A549 (cell line): ENCODE data around the gene TOP3B. TPM values are rescaled to one million over a fixed set of nuclear protein-coding genes. Genes with fewer than 3 reads are reported as not detected.

Experiments used
- ATAC-seq, 2 experiments: fragments of 200-7000 bp in 1 of 2; fragments of >200 bp in 1 of 2; cut with Nextera tagmentation in 1 of 2; cut with Tn5 transposase in 1 of 2; 3 replicates each; pipeline versions ENCODE4 v1.8.0 to v1.9.1; 2018 to 2020; ENCODE audit warnings: mild to moderate bottlenecking in 1 of 2, moderate library complexity in 1 of 2
- CTCF ChIA-PET: fragments of 300-600 bp; sonication (Branson Sonifier 250); formaldehyde crosslinking; extraction: SDS; loops from one replicate; lab custom pipeline; 2021; ENCODE audit warnings: antibody characterized with exemption, inconsistent platforms; lab: Yijun Ruan, JAX
- POLR2A ChIA-PET: fragments of 350-600 bp; formaldehyde crosslinking; extraction: SDS; loops from one replicate; lab custom pipeline; 2021; ENCODE audit warnings: antibody characterized with exemption, inconsistent platforms; lab: Yijun Ruan, JAX
- DNase-seq, 2 experiments: peaks; one replicate each; pipeline versions ENCODE4 v3.0.0 to v3.0.0-alpha.2; 2011 to 2016; ENCODE audit warnings: low read depth in 1 of 2, low spot score in 1 of 2
- FAIRE-seq: peaks from 2 replicates; lab custom pipeline; 2011; peaks lifted over from hg19 to GRCh38; lab: Jason Lieb, UNC
- H3K27ac ChIP-seq, 2 experiments: fragments of >200 bp; sonication (Bioruptor Twin); formaldehyde crosslinking; 3 replicates each; pipeline ENCODE4 v1.5.1; 2016 to 2017
- H3K4me1 ChIP-seq: fragments of >200 bp; sonication (Bioruptor Twin); formaldehyde crosslinking; 3 replicates; pipeline ENCODE4 v1.6.1; 2016
- H3K4me2 ChIP-seq: fragments of >200 bp; sonication (Bioruptor Twin); formaldehyde crosslinking; 3 replicates; pipeline ENCODE4 v1.6.1; 2016
- H3K4me3 ChIP-seq: fragments of >200 bp; sonication (Bioruptor Twin); formaldehyde crosslinking; 3 replicates; pipeline ENCODE4 v1.5.1; 2016
- H3K9me3 ChIP-seq: fragments of >200 bp; sonication (Bioruptor Twin); formaldehyde crosslinking; 3 replicates; pipeline ENCODE4 v1.6.1; 2016
- CHD4 ChIP-seq: fragments of 200-600 bp; sonication (generic); IDR thresholded peaks from 2 replicates; pipeline ENCODE4 v1.6.1; 2016; ENCODE audit warnings: antibody characterized with exemption, mild to moderate bottlenecking, borderline replicate concordance
- E2F6 ChIP-seq: IDR thresholded peaks from 2 replicates; pipeline ENCODE4 v1.6.1; 2012; ENCODE audit warnings: low read depth, borderline replicate concordance
- EHF ChIP-seq: fragments of 250-450 bp; sonication (Bioruptor Pico); IDR thresholded peaks from 2 replicates; pipeline ENCODE4 v1.5.0; 2020; ENCODE audit warnings: mild to moderate bottlenecking
- EHMT2 ChIP-seq: fragments of 200-600 bp; sonication (generic); IDR thresholded peaks from 2 replicates; pipeline ENCODE4 v1.6.1; 2016; ENCODE audit warnings: antibody characterized with exemption, low read depth, mild to moderate bottlenecking, moderate library complexity
- ELK1 ChIP-seq: fragments of 150-350 bp; IDR thresholded peaks from 2 replicates; pipeline ENCODE4 v1.6.1; 2014; ENCODE audit warnings: low read depth, mild to moderate bottlenecking, low read length
- FOSL2 ChIP-seq, 2 experiments: fragments of 450-650 bp in 1 of 2; fragments of >200 bp in 1 of 2; sonication (Bioruptor Twin) in 1 of 2; formaldehyde crosslinking; IDR thresholded peaks; 2 replicates each; pipeline versions ENCODE4 v1.5.0 to v1.6.1; 2016 to 2020; ENCODE audit warnings: mild to moderate bottlenecking in 1 of 2, moderate library complexity in 1 of 2
- GATA3 ChIP-seq: IDR thresholded peaks from 2 replicates; pipeline ENCODE4 v1.6.1; 2012; ENCODE audit warnings: borderline replicate concordance
- HDAC2 ChIP-seq: fragments of 200-600 bp; sonication (generic); IDR thresholded peaks from 2 replicates; pipeline ENCODE4 v1.6.1; 2016
- HOXA7 ChIP-seq: fragments of 250-450 bp; sonication (Bioruptor Pico); IDR thresholded peaks from 2 replicates; pipeline ENCODE4 v1.5.0; 2020; ENCODE audit warnings: mild to moderate bottlenecking, moderate library complexity
- HOXB5 ChIP-seq: fragments of 250-450 bp; sonication (Bioruptor Pico); IDR thresholded peaks from 2 replicates; pipeline ENCODE4 v1.5.0; 2020; ENCODE audit warnings: mild to moderate bottlenecking, moderate library complexity
- JUN ChIP-seq, 2 experiments: fragments of >200 bp; sonication (Bioruptor Twin); formaldehyde crosslinking; IDR thresholded peaks; 2 replicates in 1 of 2; 3 replicates in 1 of 2; pipeline ENCODE4 v1.6.1; 2016 to 2017
- MYC ChIP-seq: IDR thresholded peaks from 2 replicates; pipeline ENCODE4 v1.6.1; 2012; ENCODE audit warnings: mild to moderate bottlenecking, inconsistent platforms, low read length, improper control_type of control experiment, borderline replicate concordance
- PHF8 ChIP-seq: fragments of 200-600 bp; sonication (generic); IDR thresholded peaks from 2 replicates; pipeline ENCODE4 v1.6.1; 2016; ENCODE audit warnings: low read depth, mild to moderate bottlenecking, antibody characterized with exemption, moderate library complexity, borderline replicate concordance
- RAD21 ChIP-seq, 2 experiments: fragments of >200 bp in 1 of 2; sonication (Bioruptor Twin) in 1 of 2; formaldehyde crosslinking in 1 of 2; IDR thresholded peaks in 1 of 2; conservative IDR thresholded peaks in 1 of 2; 2 replicates in 1 of 2; 3 replicates in 1 of 2; pipeline ENCODE4 v1.6.1; 2012 to 2018; ENCODE audit warnings: inconsistent platforms in 1 of 2
- RARB ChIP-seq: fragments of 250-450 bp; sonication (Bioruptor Pico); IDR thresholded peaks from 2 replicates; pipeline ENCODE4 v1.8.0; 2021; ENCODE audit warnings: mild to moderate bottlenecking, moderate library complexity
- RFX5 ChIP-seq: fragments of 450-650 bp; IDR thresholded peaks from 2 replicates; pipeline ENCODE4 v1.7.1; 2014; ENCODE audit warnings: antibody characterized with exemption, mild to moderate bottlenecking, moderate library complexity
- SMC3 ChIP-seq: fragments of >200 bp; sonication (Bioruptor Twin); formaldehyde crosslinking; IDR thresholded peaks from 3 replicates; pipeline ENCODE4 v1.6.1; 2018; ENCODE audit warnings: inconsistent platforms
- WGBS: methylation state at CpG from one replicate; pipeline ENCODE4 v1.1.6; 2017; ENCODE audit errors: missing lambda C conversion rate; 5-methylcytosine and 5-hydroxymethylcytosine counted together
- polyA plus RNA-seq, 4 experiments: library from polyadenylated mRNA; depleted of rRNA in 3 of 4; stranded (reverse); fragments of >200 nt; fragmentation: RNase III in 1 of 4; extraction: RNeasy Plus Mini Kit Qiagen cat#74134 plus additional on column Dnase treatment in 1 of 4; gene quantifications; 2 replicates in 3 of 4; 3 replicates in 1 of 4; pipeline ENCODE4 v1.2.3, GENCODE V29; 2011 to 2017
- TF ChIP-seq, protein P1 (sequence below): fragments of 450-650 bp; IDR thresholded peaks from 2 replicates; pipeline ENCODE4 v1.6.1; 2014; ENCODE audit warnings: antibody characterized with exemption
- TF ChIP-seq, protein P2 (sequence below): fragments of >200 bp; sonication (Bioruptor Twin); formaldehyde crosslinking; IDR thresholded peaks from 3 replicates; pipeline ENCODE4 v1.6.1; 2016

The TOP3B gene
- polyA plus RNA-seq, 2 of the 4 experiments (the other 2 are of a cell fraction): 11.5 to 19.8 TPM

- Histone ChIP-seq H3K4me1 (peaks cover 9% of the 10 kb centered on the region; the same call in 1 of the 3 replicates), H3K27ac (no peak overlapping the region), H3K4me3 (no peak overlapping the region), H3K9me3 (no peaks in the 10 kb centered on the region), H3K4me2 (no peak overlapping the region)
- 85% methylated on average over 7 of the region's 7 CpGs for WGBS
- FAIRE-seq (no peak), DNase-seq (no peak), ATAC-seq (no peak)
- ChIA-PET CTCF (interaction anchor here (0.9 to 2.8 kb wide), 2 partner anchors 8 to 79 kb away, joined by 3 to 19 read pairs; no protein-coding TSS in a partner anchor), POLR2A (no interaction called here)
- no peak for TF ChIP-seq EHMT2
- TF ChIP-seq RAD21 (conservative IDR thresholded peaks at IDR 0.05 in 1 of 2, IDR thresholded peaks at IDR 0.05 in 1 of 2): no peak
Observed at GRCh38 chr22:21980547-21980946, 2.0 kb downstream of the TOP3B start.

DNA sequence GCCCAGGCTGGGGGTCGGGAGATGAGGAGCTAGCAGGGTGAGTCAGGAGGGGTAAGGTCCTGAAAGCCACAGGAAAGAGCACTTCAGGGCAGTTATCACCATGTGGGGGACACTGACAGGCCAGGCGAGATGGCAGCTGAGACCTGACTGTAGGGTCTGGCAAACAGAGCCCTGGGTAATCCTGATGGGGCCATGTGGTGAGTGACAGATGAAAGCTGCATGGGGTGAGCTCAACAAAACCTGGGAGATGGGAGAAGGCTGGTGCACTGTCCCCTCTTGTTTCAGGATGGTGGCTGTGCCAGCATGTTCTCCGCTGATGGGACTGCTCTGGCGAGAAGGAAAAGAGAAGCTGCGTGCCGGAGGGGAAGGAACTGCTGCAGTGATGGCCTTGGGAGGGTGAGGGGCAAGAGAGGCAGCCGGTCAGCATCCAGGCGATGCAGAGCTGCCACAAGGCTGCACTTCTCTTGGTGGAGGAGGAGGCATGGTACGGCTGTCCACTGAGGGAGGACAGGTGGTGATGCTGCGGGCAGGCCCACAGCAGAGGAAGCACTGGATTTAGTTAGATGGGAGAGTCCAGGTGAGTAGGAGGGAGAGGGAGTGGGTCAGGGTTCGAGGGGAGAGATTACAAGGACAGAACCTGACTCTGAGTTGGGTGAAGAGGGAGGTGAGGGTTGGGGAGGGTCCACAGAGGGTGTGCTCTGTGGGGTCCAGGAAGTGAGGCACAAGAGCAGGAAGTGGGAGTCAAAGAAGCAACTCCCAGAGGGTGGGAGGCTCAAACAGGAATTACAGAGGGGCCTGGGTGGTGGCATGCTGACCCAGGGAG lies 3.8 kb downstream of the TOP3B start:
- Histone ChIP-seq H3K4me1 (peaks cover 9% of the 10 kb centered on the region; the same call in 1 of the 3 replicates), H3K4me3 (no peak overlapping the region), H3K27ac (no peak overlapping the region), H3K9me3 (no peaks in the 10 kb centered on the region), H3K4me2 (no peak overlapping the region)
- TF ChIP-seq HOXA7 (CRISPR knock-in tag) (no peak), MYC (no peak), ELK1 (no peak), RARB (CRISPR knock-in tag) (no peak), HOXB5 (CRISPR knock-in tag) (no peak), E2F6 (no peak), SMC3 (no peak), GATA3 (no peak), JUN (IDR thresholded peaks at IDR 0.05) (no peak), EHF (CRISPR knock-in tag) (no peak), FOSL2 (IDR thresholded peaks at IDR 0.05) (no peak), FOSL2 (CRISPR knock-in tag; IDR thresholded peaks at IDR 0.05) (no peak), CHD4 (no peak), HDAC2 (no peak), PHF8 (no peak), EHMT2 (no peak), RFX5 (no peak)
- TF ChIP-seq, protein P1, sequence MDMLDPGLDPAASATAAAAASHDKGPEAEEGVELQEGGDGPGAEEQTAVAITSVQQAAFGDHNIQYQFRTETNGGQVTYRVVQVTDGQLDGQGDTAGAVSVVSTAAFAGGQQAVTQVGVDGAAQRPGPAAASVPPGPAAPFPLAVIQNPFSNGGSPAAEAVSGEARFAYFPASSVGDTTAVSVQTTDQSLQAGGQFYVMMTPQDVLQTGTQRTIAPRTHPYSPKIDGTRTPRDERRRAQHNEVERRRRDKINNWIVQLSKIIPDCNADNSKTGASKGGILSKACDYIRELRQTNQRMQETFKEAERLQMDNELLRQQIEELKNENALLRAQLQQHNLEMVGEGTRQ: no peak
- TF ChIP-seq, protein P2, sequence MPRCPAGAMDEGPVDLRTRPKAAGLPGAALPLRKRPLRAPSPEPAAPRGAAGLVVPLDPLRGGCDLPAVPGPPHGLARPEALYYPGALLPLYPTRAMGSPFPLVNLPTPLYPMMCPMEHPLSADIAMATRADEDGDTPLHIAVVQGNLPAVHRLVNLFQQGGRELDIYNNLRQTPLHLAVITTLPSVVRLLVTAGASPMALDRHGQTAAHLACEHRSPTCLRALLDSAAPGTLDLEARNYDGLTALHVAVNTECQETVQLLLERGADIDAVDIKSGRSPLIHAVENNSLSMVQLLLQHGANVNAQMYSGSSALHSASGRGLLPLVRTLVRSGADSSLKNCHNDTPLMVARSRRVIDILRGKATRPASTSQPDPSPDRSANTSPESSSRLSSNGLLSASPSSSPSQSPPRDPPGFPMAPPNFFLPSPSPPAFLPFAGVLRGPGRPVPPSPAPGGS: no peak
- 84% methylated on average over 11 of the region's 11 CpGs for WGBS
- ChIA-PET CTCF (interaction anchor here (1.2 to 1.7 kb wide), 2 partner anchors 14 to 40 kb away, joined by 3 to 4 read pairs; no protein-coding TSS in a partner anchor), POLR2A (no interaction called here)
- FAIRE-seq (no peak), DNase-seq (no peak), ATAC-seq (no peak)
